Esophagus muscularis mucosa (tissue), 3 donors: Measurements from ENCODE around the gene F3.

Experiments
- CTCF ChIP-seq, 3 experiments: fragments of 200-600 bp in 2 of 3; fragments of 450-650 bp in 1 of 3; sonication (generic) in 2 of 3; IDR thresholded peaks; one replicate each; pipeline ENCODE4 v1.5.1; 2017 to 2019; ENCODE audit warnings: antibody characterized with exemption in 3 of 3, mild to moderate bottlenecking in 2 of 3, moderate library complexity in 1 of 3
- POLR2AphosphoS5 ChIP-seq, 2 donors: sonication (generic); formaldehyde crosslinking; IDR thresholded peaks; one replicate each; pipeline ENCODE4 v1.6.1; 2017; ENCODE audit warnings: antibody characterized with exemption in 2 of 2

GRCh38 chr1:94496076-94496755, 45.3 kb downstream of the F3 start:
- no peak for TF ChIP-seq CTCF (IDR thresholded peaks at IDR 0.05)
- TF ChIP-seq POLR2AphosphoS5 (IDR thresholded peaks at IDR 0.05), result no peak
